WTC11 (cell line): ENCODE data around the gene CLDN22.

Experiments
- TF ChIP-seq, protein P1 (sequence below): sonication (generic); formaldehyde crosslinking; IDR thresholded peaks from 2 replicates; pipeline ENCODE4 v1.8.0; 2022; ENCODE audit warnings: mild to moderate bottlenecking, missing genetic modification reagents
- TF ChIP-seq, protein P2 (sequence below): fragments of 200-600 bp; IDR thresholded peaks from 2 replicates; pipeline ENCODE4 v1.8.0; 2022; ENCODE audit warnings: antibody characterized with exemption
- TF ChIP-seq, protein P3 (sequence below): sonication (generic); formaldehyde crosslinking; IDR thresholded peaks from 2 replicates; pipeline ENCODE4 v1.8.1; 2023; ENCODE audit warnings: mild to moderate bottlenecking, missing genetic modification reagents
- TF ChIP-seq, protein P4 (sequence below): sonication (generic); formaldehyde crosslinking; IDR thresholded peaks from 2 replicates; pipeline ENCODE4 v1.8.1; 2022; ENCODE audit warnings: missing genetic modification reagents, borderline replicate concordance

DNA sequence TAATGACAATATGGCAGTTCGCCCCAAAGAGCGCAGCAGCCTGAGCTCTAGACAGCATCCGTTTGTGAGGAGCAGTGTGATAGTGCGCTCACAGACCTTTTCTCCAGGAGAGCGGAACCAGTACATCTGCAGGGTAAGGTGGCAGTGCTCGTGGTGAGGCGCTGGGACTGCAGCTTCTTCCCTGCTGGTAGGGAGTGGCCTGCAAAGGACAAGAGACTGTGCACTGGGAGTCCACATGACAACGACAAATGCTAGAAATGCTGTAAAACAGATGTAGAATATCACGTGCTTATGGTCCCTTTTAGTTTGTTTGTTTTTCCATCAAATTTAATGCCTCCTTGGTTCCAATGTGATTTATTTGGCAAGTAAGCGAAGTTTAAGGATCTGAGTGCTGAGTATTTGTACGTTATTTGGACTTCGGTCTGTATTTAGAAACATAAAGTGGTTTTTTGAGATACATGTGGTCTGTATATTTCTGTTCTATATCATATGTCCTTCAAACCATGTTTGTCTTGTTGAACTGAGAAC lies 35.8 kb downstream of the CLDN22 start:
- TF ChIP-seq, protein P1, sequence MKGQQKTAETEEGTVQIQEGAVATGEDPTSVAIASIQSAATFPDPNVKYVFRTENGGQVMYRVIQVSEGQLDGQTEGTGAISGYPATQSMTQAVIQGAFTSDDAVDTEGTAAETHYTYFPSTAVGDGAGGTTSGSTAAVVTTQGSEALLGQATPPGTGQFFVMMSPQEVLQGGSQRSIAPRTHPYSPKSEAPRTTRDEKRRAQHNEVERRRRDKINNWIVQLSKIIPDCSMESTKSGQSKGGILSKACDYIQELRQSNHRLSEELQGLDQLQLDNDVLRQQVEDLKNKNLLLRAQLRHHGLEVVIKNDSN: no peak
- TF ChIP-seq, protein P2, sequence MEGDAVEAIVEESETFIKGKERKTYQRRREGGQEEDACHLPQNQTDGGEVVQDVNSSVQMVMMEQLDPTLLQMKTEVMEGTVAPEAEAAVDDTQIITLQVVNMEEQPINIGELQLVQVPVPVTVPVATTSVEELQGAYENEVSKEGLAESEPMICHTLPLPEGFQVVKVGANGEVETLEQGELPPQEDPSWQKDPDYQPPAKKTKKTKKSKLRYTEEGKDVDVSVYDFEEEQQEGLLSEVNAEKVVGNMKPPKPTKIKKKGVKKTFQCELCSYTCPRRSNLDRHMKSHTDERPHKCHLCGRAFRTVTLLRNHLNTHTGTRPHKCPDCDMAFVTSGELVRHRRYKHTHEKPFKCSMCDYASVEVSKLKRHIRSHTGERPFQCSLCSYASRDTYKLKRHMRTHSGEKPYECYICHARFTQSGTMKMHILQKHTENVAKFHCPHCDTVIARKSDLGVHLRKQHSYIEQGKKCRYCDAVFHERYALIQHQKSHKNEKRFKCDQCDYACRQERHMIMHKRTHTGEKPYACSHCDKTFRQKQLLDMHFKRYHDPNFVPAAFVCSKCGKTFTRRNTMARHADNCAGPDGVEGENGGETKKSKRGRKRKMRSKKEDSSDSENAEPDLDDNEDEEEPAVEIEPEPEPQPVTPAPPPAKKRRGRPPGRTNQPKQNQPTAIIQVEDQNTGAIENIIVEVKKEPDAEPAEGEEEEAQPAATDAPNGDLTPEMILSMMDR: no peak
- TF ChIP-seq, protein P3, sequence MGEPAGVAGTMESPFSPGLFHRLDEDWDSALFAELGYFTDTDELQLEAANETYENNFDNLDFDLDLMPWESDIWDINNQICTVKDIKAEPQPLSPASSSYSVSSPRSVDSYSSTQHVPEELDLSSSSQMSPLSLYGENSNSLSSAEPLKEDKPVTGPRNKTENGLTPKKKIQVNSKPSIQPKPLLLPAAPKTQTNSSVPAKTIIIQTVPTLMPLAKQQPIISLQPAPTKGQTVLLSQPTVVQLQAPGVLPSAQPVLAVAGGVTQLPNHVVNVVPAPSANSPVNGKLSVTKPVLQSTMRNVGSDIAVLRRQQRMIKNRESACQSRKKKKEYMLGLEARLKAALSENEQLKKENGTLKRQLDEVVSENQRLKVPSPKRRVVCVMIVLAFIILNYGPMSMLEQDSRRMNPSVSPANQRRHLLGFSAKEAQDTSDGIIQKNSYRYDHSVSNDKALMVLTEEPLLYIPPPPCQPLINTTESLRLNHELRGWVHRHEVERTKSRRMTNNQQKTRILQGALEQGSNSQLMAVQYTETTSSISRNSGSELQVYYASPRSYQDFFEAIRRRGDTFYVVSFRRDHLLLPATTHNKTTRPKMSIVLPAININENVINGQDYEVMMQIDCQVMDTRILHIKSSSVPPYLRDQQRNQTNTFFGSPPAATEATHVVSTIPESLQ (CRISPR knock-in tag): no peak
- TF ChIP-seq, protein P4, sequence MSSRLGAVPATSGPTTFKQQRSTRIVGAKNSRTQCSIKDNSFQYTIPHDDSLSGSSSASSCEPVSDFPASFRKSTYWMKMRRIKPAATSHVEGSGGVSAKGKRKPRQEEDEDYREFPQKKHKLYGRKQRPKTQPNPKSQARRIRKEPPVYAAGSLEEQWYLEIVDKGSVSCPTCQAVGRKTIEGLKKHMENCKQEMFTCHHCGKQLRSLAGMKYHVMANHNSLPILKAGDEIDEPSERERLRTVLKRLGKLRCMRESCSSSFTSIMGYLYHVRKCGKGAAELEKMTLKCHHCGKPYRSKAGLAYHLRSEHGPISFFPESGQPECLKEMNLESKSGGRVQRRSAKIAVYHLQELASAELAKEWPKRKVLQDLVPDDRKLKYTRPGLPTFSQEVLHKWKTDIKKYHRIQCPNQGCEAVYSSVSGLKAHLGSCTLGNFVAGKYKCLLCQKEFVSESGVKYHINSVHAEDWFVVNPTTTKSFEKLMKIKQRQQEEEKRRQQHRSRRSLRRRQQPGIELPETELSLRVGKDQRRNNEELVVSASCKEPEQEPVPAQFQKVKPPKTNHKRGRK (CRISPR knock-in tag): no peak
